ENCODE results near the gene CEP95.
"Not testable (repeated sequence)": the region's sequence is repeated elsewhere in the genome, so short reads cannot be mapped to it uniquely, and the experiment has no call there.

Gene CEP95

GRCh38 chr17:64494121-64494520 lies 12.7 kb upstream of the CEP95 start:
- DNase-seq (ENCODE audit: low read depth in 1 of 2, low spot score in 1 of 2), result no peak

GRCh38 chr17:64495300-64495699 lies 11.5 kb upstream of the CEP95 start:
- not testable (repeated sequence) for DNase-seq (ENCODE audit: low read depth in 1 of 2, low spot score in 1 of 2)

DNA sequence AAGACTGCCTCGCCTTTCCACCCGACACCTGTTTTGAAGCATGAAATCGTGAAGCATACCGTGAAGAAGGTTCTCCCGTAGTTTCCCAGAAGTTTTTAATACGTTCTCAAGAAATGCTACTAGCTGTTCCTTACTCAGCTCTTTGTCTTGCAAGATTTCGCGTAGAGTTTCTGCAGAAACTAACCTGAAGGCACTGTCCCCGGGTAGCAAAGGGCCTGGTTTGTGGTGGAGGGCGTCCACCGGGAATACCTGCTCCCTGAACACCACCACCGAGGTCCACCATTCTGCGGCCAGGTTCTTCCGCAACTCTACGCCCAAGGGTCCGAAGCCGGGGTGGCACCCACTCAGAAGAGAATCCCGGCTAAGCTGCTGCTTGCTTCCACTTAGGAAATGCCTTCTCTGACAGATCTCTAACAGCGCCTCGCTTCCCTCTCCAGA lies 10.4 kb upstream of the CEP95 start:
- no peak for DNase-seq (ENCODE audit: low read depth in 1 of 2, low spot score in 1 of 2)

DNA sequence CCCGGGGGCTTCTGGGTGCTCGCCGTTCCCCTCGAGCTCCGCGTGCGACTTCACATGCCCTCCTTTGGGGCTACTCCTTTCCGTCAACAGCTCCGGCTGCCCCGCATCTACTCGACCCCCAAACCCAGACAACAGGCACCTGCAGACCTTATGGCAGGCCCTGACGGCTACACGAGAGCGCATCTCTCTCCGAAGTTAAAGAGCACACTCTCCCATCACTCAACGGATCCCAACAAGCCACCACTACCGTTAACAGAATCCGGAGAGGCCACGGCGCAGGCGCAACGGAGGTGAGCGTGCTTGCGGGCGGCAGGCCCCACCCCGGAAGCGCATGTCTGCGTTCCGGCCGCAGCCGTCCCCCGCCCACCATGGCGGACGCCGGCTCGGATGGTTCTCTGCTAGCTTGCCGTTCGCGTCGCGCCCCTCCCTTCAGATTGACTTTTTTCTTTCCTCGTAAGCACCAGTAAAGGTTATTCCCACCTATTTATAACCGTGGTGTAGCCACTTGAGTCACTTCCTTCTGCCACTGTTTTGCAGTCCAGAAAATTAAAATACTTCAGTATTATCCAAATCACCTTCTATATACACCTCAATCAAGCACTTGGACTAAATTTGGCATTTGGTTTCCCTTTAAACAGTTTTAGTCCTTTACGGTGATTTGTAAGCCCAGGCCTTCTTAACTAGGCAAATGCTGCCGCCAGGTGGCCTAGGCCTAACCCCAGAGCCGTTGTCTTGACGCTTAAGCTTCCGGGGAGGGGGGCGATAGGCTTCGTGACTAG lies 9.8 kb upstream of the CEP95 start, which contains the start of gene POLG2:
Gene POLG2, minus strand, starts transcription at position 269 of the 779 bp plus-strand sequence. Its CDS starts 86 bp downstream, at position 183.
- peak; percentile 90 to 93 for DNase-seq (ENCODE audit: low read depth in 1 of 2, low spot score in 1 of 2)

DNA sequence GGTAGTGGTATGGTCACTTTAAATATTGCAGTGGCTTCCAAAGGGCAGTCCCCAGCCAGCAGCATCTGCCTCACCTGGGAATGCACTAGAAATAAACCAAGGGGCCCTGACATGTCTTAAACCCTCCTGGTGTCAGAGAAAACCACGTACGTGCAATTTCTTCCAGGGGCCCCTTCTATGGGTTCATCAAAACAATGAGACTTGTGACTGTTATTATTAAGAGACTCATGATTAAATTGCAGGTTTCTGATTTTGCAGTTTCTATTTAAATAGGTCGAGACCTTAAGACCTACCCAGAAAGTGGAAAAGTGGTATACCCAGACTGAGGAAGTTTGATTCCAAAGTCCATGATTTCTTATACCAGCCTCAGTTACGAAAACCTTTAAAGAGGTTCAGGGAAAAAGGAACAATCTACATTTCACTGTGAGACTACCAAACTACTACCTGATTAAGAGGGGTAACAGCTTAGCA lies 9.2 kb upstream of the CEP95 start:
- DNase-seq (ENCODE audit: low read depth in 1 of 2, low spot score in 1 of 2), result no peak

DNA sequence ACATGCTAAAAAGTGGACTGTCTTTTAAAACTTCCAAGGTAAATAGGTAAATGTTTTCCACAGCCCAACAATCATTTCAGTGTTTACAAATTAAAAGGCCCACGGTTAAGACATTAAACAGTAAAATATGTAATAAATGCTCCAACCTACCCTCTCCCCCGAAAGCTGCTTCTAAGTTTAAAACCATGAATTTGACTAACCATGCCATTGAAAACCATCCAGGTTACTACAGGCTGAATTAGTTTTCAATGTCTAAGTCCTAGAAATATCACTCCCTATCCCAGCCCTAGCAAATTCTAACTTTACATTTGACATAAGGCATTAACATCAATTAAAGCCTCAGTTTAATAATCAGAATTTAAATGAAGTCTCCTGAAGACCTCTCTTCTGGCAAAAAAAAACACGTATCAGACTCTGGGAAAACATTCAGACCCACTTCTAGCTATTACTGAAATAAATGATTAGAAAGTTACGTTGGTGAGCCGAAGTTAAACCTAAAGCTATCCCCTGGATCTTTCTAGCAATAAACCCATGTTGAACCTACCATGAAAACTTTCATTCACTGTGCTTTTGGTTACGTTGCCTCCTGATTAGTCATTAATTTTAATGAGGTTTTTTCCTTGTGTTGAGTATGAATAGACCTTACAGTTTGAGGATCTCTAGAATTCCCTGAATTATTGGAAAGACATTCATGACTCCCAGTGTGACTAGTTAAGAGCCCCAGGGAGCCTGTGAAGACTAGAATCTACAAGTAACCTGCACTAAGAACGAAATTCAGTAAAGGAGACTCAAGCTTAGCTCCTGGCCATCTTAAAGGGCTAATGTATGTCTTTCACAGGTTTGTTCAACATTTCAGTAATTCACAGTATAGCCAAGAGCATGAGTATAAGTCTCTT lies 8.2 kb upstream of the CEP95 start:
- no peak for DNase-seq (ENCODE audit: low read depth in 1 of 2, low spot score in 1 of 2)

- no peak for DNase-seq (ENCODE audit: low read depth in 1 of 2, low spot score in 1 of 2)
These were observed 6.8 kb upstream of the CEP95 start for GRCh38 chr17:64499805-64500486.

- no peak for DNase-seq (ENCODE audit: low read depth in 1 of 2, low spot score in 1 of 2)
These were observed 6.3 kb upstream of the CEP95 start for GRCh38 chr17:64500487-64500859.

DNA sequence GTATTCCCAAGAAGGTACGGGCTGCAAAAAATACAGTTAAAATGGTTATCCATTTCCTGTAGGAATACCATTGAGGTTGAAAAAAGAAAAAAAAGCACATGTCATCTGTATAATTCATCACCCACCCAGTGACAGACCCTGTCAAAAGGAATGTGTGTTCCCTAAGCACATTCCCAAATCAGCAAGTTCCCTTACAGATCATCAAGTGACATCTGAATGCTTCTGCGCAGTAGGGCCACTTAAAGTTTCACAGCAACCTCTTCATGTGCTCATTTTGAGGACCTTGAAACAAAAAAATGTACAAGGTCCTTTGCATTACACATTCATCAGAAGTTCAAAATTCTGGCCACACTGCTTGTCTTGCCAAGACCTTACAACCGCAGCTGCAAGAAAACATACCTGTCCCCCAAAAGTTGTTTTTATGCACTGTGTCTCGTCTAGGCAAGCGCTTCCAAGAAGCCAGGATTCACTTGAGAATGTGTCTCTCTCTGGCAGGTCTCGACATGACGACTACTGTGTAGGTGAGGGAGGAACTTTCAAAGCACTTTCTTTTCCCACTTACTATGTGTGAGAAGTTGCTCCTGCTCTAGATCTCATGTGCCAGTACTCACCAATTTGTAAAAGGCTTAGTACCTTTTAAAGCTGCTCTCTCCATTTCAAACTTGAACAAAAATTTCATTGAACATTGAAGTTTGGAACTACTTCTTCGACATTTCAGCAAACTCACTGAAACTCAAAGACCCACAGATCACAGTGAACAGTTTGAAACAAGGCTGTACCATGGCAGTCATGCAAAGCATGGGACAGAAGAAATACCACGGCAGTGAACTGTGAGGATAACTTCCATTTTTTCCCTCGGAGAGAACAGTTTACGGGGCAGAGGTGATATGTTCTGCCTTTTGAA lies 5.7 kb upstream of the CEP95 start:
- no peak for DNase-seq (ENCODE audit: low read depth in 1 of 2, low spot score in 1 of 2)

DNA sequence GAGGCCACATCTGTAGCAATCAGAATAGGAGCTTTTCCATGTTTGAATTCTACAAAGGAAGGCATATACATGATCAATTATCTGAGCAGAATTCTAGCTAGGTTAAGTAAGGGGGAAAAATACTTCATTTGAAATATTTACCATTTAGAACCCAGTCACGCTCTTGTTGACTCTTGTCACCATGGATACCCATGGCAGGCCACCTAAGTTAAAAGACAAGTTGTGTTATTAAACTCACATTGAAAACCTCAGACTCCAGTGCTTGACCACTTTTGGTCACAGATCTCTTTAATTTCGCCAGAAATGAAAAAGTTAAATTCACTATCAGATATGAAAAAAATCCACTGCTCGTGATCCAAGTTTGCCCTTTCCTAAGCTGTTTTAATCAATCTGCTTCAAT lies 4.8 kb upstream of the CEP95 start:
- DNase-seq (ENCODE audit: low read depth in 1 of 2, low spot score in 1 of 2), result no peak

DNA sequence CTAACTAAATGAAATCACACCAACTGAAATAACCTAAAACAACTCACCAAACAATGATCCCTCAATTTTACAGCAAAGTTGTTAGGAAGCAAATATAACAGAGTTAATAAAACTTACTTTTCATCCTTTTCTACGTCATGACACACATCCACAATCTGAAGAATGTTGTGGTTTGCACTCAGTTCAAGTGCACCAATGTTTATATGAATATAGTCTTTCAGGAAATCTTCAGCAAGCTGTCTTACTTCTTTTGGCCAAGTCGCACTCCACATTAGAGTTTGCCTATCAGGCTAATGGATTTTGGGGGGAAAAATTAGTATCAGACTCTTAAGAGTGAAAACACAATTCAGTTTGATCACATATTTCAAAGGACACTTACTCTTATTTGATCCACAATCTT lies 4.0 kb upstream of the CEP95 start:
- no peak for DNase-seq (ENCODE audit: low read depth in 1 of 2, low spot score in 1 of 2)

GRCh38 chr17:64503341-64503740 lies 3.4 kb upstream of the CEP95 start:
- DNase-seq (ENCODE audit: low read depth in 1 of 2, low spot score in 1 of 2), result no peak

GRCh38 chr17:64503821-64504768 lies 2.7 kb upstream of the CEP95 start:
- DNase-seq (ENCODE audit: low read depth in 1 of 2, low spot score in 1 of 2), result no peak

GRCh38 chr17:64504769-64505339 lies 1.9 kb upstream of the CEP95 start:
- no peak for DNase-seq (ENCODE audit: low read depth in 1 of 2, low spot score in 1 of 2)

GRCh38 chr17:64505340-64506200 lies 1.2 kb upstream of the CEP95 start:
- peak; percentile 71 to 73 for DNase-seq (ENCODE audit: low read depth in 1 of 2, low spot score in 1 of 2)

GRCh38 chr17:64506201-64506575 lies 589 bp upstream of the CEP95 start, which contains the start of gene DDX5:
Gene DDX5 (minus strand): TSS chr17:64506289. CDS start chr17:64506119, 170 bp downstream.
- peak; percentile 94 to 96 for DNase-seq (ENCODE audit: low read depth in 1 of 2, low spot score in 1 of 2)

GRCh38 chr17:64507413-64507782 lies 621 bp downstream of the CEP95 start:
- no peak for DNase-seq (ENCODE audit: low read depth in 1 of 2, low spot score in 1 of 2)

DNA sequence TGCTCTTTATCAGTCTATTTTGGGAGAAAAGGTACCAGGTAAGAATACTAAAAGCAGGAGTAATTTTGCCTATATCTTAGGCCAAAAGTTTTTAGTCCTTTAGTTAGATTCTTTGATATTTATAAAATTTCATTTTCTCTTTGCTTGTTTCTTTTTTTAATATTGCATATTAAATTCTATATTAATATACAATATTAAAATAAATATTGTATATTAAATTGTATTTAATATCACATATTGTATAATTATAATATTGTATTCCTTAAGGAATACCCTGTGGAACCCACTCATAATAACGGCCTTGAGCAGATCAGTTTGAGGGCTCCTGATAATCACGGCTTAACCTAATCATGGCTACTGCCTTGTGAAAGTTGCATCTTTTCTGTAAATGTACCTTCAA lies 1.9 kb downstream of the CEP95 start:
- DNase-seq (ENCODE audit: low read depth in 1 of 2, low spot score in 1 of 2), result no peak
